ENCODE results near the gene RFLNA.

Gene RFLNA

DNA sequence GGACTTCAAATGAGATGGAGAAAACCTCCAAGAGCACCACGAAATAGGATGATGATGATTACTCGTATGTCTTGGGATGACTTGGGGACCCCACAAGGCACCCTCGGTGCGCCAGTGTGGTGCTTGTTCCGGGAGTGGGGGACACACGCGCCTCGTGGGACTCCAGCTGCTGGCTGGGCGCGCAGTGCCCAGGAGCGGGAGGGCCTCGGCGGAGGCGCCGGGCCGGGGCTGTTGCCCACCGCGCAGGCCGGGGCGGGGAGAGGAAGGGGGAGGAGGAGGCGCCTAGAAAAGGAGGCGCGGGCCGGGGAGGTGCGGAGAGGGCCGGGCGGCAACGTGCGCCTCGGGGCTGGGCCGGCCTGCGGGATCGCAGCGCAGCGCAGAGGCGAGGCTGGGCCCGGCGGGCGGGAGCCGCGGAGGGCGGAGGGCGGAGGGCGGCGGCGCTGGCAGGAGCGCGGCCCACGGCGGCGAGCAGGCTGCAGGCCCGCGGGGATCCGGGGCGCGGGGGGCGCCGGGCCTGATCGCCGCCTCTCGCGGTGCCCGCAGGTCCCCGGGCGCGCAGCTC lies at the start of gene RFLNA:
RFLNA (plus strand) TSS at position 314 of the 562 bp plus-strand sequence. CDS start 337 bp downstream, outside the sequence.
- TF ChIP-seq CTCF (IDR thresholded peaks at IDR 0.05): no peak
- H3K27ac ChIP-seq: no peak within 1 kb of the TSS
- no peak for DNase-seq (ENCODE audit: low spot score)
- H3K4me3 ChIP-seq: peak within 1 kb of the TSS; percentile 71

GRCh38 chr12:124247331-124247730 lies 47.6 kb upstream of the RFLNA start:
- no peak for TF ChIP-seq CTCF (IDR thresholded peaks at IDR 0.05)
- no peak for DNase-seq (ENCODE audit: low spot score)
- Histone ChIP-seq H3K27ac (no peak overlapping the region), H3K4me3 (no peak overlapping the region)

DNA sequence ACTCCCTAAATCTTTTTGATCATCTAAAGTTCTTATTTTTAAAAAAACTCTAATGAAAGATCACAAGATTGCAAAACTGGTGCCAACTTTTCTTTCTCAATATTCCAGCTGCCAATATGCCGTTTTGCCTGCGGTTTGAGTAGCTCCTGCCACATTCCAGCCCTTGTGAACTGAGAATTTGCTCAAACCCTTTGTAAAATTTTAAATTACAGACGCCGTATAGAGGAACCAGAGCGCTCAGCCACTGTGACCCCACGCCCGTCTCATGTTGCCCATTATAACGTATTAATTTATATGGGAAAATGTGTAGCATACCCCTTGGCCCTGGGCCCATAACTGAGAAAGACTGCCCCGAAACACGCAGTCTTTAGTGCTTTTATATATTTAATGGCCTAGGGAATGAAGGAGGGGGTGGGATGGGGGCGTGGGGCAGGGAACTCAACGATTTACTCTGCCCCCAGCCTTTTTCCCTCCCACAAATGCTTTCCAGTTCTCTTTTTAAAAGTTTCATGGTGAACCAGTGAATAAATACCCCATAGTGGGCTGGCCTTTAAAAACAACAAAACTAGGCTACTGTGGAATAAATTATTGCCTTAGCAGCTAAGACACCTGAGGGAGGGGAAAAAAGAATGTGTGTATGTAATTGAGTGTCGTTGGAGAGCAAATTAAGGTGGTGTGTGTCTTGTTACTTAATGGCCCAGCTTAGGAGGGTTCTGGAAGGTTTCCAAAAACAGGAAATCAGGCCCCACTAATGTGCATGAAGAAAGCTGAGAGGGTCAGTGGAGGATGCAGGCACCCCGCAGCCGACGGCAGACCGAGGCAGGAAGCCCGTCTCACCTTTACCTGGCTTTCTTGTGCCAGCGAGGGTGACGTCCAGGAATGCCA lies 45.7 kb upstream of the RFLNA start:
- Histone ChIP-seq H3K4me3 (no peak overlapping the region), H3K27ac (no peak overlapping the region)
- TF ChIP-seq CTCF (IDR thresholded peaks at IDR 0.05): no peak
- DNase-seq (ENCODE audit: low spot score): no peak

GRCh38 chr12:124251186-124251585 lies 43.7 kb upstream of the RFLNA start:
- no peak for TF ChIP-seq CTCF (IDR thresholded peaks at IDR 0.05)
- DNase-seq (ENCODE audit: low spot score): no peak
- H3K27ac ChIP-seq: no peak overlapping the region
- H3K4me3 ChIP-seq: no peak overlapping the region

GRCh38 chr12:124252964-124253363 lies 41.9 kb upstream of the RFLNA start:
- Histone ChIP-seq H3K4me3 (no peak overlapping the region), H3K27ac (no peak overlapping the region)
- DNase-seq (ENCODE audit: low spot score): no peak
- TF ChIP-seq CTCF (IDR thresholded peaks at IDR 0.05): no peak

- H3K27ac ChIP-seq: no peak overlapping the region
- no peak for TF ChIP-seq CTCF (IDR thresholded peaks at IDR 0.05)
- no peak overlapping the region for H3K4me3 ChIP-seq
- DNase-seq (ENCODE audit: low spot score): no peak
These were observed 40.8 kb upstream of the RFLNA start for GRCh38 chr12:124254126-124254525.

All from coronary artery (tissue), 2 donors.